T-helper 1 cell treated with Interleukin-12 subunit alpha and Interleukin-12 subunit beta and Interleukin-4 antibody, amounts not matched to agents 30 ng/mL and 1 ng/mL, for 36 hours (primary cell): Measurements from ENCODE around the gene SELENOM. TPM values are rescaled to one million over a fixed set of nuclear protein-coding genes. Genes with fewer than 3 reads are reported as not detected.
"Not testable (repeated sequence)": the region's sequence is repeated elsewhere in the genome, so short reads cannot be mapped to it uniquely, and the experiment has no call there.

Source experiments
- intact Hi-C: fragments of 100-400 bp; cut with micrococcal nuclease; formaldehyde crosslinking; loops from one replicate; pipeline ENCODE4 v1.15.1; 2024
- total RNA-seq: library from RNA; stranded (reverse); gene quantifications from 2 replicates; pipeline ENCODE4 v1.2.3, GENCODE V29; 2022

The SELENOM gene
- total RNA-seq, 1 donor from 2014 or later: 9.6 TPM

DNA sequence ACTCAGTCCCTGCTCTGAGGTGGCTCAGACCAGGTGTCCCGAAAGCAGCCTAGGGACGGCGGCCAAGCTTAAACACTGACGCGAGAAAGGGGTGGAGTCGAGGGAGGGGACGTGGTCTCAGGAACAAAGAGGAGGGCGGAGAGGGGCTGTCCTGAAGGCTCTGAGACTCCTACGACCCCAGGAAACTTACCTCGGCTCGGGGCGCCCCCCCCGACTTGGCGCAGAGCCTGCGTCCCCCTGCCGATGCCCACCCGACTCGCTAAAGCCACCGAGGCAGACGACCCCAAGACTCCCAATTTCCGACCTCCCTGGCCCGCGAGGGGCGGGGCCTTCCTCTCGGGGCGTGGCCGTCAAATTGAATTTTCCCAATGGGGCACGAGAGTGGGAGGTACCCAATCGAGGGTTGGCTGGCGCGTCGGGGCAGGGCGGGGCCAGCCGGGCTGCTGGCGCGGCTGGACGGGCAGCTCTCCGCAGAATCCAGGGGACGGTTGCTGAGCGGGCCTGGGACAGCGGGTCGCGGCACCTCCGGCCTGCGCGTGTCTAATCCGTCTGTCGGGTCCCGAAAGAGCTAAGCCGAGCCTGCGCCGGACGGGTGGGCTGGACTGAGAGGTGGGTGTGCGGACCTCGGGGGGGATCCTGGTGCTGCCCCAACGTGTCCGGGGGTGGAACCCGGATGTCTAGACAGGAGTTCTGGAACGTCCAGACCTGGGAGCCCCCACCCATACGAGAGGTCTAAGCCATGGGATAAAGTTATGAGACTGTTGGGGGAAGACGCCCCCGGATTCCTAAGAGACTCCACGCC lies 26.3 kb downstream of the SELENOM start, which contains the start of gene SMTN:
TSS of gene SMTN (plus strand) at position 471 of the 802 bp plus-strand sequence. CDS start 1,941 bp downstream, outside the sequence.
- intact Hi-C loops: loop anchor here (1.0 to 10.0 kb wide), 7 partner anchors 81 to 1526 kb away; partner anchors contain the start of genes DRG1, DUSP18, RNF185 and SFI1

DNA sequence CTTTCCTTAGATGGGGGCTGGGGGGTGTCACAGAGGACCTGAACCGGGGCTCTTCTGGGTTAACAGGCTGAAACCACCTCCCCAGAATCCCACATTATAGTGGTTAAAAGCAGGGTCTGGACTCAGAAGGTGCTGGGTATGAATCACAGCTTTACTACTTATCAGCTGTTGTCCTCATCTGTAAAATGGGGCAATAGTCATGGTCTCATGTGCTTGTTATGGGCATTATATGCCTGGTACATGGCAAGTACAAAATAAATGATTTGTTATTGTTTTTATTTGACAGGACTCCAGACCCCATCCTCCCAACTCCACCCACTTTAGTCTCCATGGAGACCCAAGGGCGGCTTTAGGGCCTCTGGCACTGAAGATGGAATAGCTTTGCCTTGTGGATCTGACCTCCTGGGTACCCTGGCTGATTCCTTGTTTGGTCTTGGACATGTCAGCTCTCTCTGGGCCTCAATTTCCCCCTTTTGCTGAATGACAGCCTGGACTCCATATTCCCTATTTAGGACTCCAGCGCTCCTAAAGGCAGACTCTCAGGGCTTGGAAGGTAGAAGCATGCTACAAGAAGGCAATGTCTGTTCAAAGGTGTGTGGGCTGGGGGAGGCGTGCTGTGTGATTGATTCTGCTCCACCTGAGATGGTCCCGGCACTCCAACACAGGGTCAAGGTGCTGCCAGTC lies 27.1 kb downstream of the SELENOM start:
- intact Hi-C loops: loop anchor here (2.0 to 10.0 kb wide), 6 partner anchors 82 to 1526 kb away; partner anchors contain the start of genes DRG1, DUSP18, RNF185 and SFI1

GRCh38 chr22:31079095-31079642 lies 28.2 kb downstream of the SELENOM start:
- intact Hi-C loops: no loop called here

DNA sequence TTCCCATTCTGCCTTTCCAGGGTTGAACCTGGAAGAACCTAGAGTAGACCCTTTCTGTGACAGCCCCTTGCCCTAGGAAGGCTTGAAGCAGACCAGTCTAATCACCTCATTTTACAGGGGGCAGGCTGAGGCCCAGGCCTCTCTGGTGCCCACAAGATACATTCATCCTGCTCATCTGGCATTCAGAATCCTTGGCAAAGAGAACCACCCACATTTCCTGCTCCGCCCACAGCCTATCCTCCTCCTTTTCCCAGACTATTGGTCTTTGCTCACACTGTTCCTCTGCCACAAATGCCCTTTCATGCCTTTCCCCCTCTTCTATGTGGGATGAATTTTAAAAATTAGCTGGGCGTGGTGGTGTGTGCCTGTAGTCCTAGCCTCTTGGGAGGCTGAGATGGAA lies 29.0 kb downstream of the SELENOM start:
- intact Hi-C loops: not testable (repeated sequence)

DNA sequence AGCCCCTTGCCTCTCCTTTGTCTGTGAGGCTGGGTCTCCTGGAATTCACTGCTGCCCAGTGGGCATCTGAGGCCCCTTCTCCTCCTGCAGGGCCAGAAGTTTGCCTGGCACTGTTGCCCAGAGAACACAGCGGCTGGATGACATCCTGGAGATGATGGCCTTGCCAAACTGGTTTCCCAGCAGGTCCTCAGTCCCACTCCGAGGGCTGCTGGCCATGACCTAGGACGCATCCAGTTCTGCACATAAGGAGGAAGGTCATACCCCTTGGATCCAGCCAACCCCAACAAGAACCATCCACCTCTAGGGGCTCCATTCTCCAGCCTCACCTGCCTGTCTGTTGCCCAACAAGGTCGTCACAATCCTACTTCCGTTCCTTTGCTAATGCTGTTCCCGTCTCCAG lies 29.7 kb downstream of the SELENOM start:
- intact Hi-C loops: no loop called here

- intact Hi-C loops: no loop called here
Measured at GRCh38 chr22:31075961-31076360, 31.4 kb downstream of the SELENOM start.

DNA sequence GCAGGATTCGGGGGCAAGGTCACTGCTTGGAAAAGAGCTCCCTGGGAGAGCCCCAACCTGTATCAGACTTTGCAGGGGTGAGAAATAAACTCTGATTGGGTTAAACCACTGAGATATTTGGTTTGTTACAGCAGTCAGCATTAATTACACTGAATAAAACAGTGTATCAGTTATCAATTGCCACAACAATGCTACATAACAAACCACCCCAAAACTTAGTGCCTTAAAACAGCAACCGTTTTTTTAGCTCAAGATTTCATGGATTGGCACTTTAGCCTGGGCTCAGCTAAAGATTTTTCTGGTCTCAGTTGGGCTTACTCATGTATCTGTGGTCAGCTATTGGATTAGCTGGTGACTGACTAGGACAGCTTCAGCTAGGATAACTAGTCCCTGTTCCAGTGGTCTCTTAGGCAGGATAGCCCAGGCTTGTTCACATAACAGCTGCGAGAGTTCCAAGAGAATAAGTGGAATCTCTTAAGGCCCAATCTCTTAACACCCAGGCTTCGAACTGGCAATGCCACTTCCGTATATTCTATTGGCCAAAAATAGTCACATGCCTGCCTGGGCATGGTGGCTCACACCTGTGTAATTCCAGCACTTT lies 33.7 kb downstream of the SELENOM start:
- intact Hi-C loops: not testable (repeated sequence)

- intact Hi-C loops: not testable (repeated sequence)
Measured at GRCh38 chr22:31073125-31073524, 34.2 kb downstream of the SELENOM start.

DNA sequence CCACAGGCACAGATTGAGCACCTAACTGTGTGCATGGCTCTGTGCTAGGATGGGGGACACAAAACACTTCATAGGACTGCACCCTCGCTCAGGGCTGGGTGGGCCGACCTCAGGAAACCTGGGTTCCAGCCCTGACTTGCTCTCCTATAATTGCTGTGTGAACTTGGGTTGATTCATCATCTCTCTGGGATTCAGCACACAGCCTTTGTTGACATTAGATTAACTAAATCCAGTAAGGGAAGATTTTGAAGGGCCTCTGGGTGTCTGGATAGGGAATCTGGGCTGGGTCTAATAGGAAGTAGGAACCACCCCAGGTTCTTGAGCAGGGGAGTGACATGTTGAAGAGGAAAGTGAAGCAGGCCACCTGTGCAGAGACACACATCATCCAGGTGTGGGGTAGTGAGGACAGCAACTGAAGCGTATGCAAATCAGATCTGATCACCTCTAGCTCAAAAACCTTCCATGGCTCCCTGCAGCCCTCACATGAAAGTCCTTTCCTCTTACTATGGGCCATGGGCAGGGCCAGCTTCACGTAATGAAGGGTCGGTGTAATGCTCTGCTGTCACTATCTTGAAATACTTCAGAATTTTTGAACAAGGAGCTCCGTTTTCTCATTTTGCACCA lies 37.6 kb downstream of the SELENOM start:
- intact Hi-C loops: not testable (repeated sequence)

GRCh38 chr22:31068970-31069369 lies 38.4 kb downstream of the SELENOM start:
- intact Hi-C loops: no loop called here

DNA sequence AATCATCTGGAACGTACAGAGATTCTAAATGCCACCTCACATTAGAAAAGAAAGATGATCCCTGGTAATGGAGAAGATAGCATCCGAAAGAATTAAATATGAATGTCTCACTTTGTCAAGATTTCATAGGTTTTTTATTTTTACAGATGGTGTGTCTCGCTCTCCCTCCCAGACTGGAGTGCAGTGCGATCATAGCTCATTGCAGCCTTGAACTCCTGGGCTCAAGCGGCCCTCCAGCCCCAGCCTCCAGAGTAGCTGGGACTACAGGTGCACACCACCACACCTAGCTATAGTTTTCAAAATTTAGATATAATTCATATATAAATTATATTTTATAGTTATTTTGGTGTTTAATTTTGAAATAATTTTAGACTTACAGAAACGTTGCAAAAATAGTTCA lies 43.0 kb downstream of the SELENOM start:
- intact Hi-C loops: no loop called here

- intact Hi-C loops: no loop called here
Measured at GRCh38 chr22:31062566-31063230, 44.7 kb downstream of the SELENOM start.

GRCh38 chr22:31059663-31060062 lies 47.7 kb downstream of the SELENOM start:
- intact Hi-C loops: not testable (repeated sequence)

- intact Hi-C loops: no loop called here
Measured at GRCh38 chr22:31056986-31057599, 50.3 kb downstream of the SELENOM start.

DNA sequence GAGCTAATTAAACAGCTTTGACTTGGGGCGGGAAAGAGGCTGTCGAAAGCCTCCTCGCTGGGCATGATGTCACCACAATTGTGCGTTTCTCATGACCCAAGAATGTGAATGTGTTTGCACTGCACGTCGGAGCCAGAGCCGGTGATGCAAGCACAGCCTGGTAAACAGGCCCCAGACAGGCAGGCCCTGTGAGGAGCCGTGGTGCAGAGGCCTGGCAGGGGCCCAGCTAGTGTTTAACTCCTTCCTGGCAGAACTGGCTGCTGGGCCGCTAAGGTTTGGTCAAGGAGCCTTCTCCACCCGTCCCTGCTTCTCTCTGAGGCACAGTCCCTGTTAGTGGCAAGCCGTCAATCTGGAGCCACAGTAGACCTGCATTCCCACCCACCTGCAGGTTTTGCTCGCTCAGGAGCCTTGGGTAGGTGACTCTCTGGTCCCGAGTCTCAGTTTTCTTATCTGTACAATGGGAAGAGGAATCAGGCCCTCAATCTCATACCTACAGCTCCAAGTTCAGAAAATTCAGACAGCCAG lies 51.7 kb downstream of the SELENOM start:
- intact Hi-C loops: no loop called here

DNA sequence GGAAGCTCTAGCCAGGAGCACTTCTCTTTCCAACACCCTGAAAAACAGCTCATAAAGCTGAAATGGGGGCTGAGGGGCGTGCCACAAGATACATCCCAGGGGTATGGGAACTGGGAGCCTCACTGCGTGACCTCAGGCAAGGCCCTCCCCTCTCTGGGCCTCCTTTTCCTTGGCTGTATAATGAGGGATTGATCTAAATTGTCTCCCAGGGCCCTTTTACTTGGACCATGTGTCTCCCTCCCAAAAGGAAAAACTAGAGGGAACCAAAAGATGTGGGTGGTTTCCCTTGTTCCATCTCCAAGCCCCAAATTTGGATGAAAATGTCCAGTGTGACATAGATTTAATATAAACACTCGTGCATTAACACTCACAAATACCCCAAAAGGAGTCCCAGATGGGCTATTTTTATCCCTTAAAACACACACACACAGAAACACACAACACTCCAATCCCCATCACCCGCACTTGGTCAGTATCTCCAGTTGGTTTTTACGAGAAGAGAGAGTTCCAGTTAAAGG lies 52.2 kb downstream of the SELENOM start:
- intact Hi-C loops: no loop called here
